ENCODE results near the gene CD300H.
"Not testable (repeated sequence)": the region's sequence is repeated elsewhere in the genome, so short reads cannot be mapped to it uniquely, and the experiment has no call there.

CD300H gene

GRCh38 chr17:74521701-74522201, 45.6 kb downstream of the CD300H start:
- no peaks in the 10 kb centered on the region for H3K4me1 ChIP-seq (ENCODE audit: control insufficient read depth in 2 of 2, insufficient read depth in 2 of 2, low read length in 2 of 2)
- H3K36me3 ChIP-seq (ENCODE audit: control insufficient read depth in 2 of 2, insufficient read depth in 2 of 2, low read length in 2 of 2): no peaks in the 10 kb centered on the region
- H3K4me3 ChIP-seq (ENCODE audit: low read length in 2 of 2): no peak overlapping the region
- peaks cover 0 to 3% of the 10 kb centered on the region in 2 donors for H3K27me3 ChIP-seq (ENCODE audit: control insufficient read depth in 2 of 2, insufficient read depth in 2 of 2, low read length in 2 of 2)
- no peak overlapping the region for H3K9ac ChIP-seq (ENCODE audit: low read depth in 1 of 2, low read length in 2 of 2)
- peaks cover 0 to 4% of the 10 kb centered on the region in 2 donors for H3K9me3 ChIP-seq (ENCODE audit: control insufficient read depth in 2 of 2, low read length in 2 of 2)
- H3K27ac ChIP-seq (ENCODE audit: low read depth in 2 of 2, low read length in 2 of 2): peak overlapping the region; percentile 59 to 63

GRCh38 chr17:74520790-74521480, 46.4 kb downstream of the CD300H start:
- Histone ChIP-seq H3K27me3 (ENCODE audit: control insufficient read depth in 2 of 2, insufficient read depth in 2 of 2, low read length in 2 of 2) (peaks cover 0 to 3% of the 10 kb centered on the region in 2 donors), H3K9me3 (ENCODE audit: control insufficient read depth in 2 of 2, low read length in 2 of 2) (peaks cover 0 to 4% of the 10 kb centered on the region in 2 donors), H3K4me1 (ENCODE audit: control insufficient read depth in 2 of 2, insufficient read depth in 2 of 2, low read length in 2 of 2) (no peaks in the 10 kb centered on the region), H3K36me3 (ENCODE audit: control insufficient read depth in 2 of 2, insufficient read depth in 2 of 2, low read length in 2 of 2) (no peaks in the 10 kb centered on the region), H3K4me3 (ENCODE audit: low read length in 2 of 2) (no peak overlapping the region), H3K9ac (ENCODE audit: low read depth in 1 of 2, low read length in 2 of 2) (no peak overlapping the region), H3K27ac (ENCODE audit: low read depth in 2 of 2, low read length in 2 of 2) (peak overlapping the region; percentile 59 to 63)

GRCh38 chr17:74520016-74520434, 47.3 kb downstream of the CD300H start:
- H3K4me3 ChIP-seq (ENCODE audit: low read length in 2 of 2): no peak overlapping the region
- H3K9me3 ChIP-seq (ENCODE audit: control insufficient read depth in 2 of 2, low read length in 2 of 2): peaks cover 0 to 4% of the 10 kb centered on the region in 2 donors
- H3K4me1 ChIP-seq (ENCODE audit: control insufficient read depth in 2 of 2, insufficient read depth in 2 of 2, low read length in 2 of 2): no peaks in the 10 kb centered on the region
- H3K9ac ChIP-seq (ENCODE audit: low read depth in 1 of 2, low read length in 2 of 2): no peak overlapping the region
- H3K27me3 ChIP-seq (ENCODE audit: control insufficient read depth in 2 of 2, insufficient read depth in 2 of 2, low read length in 2 of 2): peaks cover 0 to 3% of the 10 kb centered on the region in 2 donors
- H3K36me3 ChIP-seq (ENCODE audit: control insufficient read depth in 2 of 2, insufficient read depth in 2 of 2, low read length in 2 of 2): no peaks in the 10 kb centered on the region
- peak overlapping the region in 1 of 2 donors; percentile 63 for H3K27ac ChIP-seq (ENCODE audit: low read depth in 2 of 2, low read length in 2 of 2)

DNA sequence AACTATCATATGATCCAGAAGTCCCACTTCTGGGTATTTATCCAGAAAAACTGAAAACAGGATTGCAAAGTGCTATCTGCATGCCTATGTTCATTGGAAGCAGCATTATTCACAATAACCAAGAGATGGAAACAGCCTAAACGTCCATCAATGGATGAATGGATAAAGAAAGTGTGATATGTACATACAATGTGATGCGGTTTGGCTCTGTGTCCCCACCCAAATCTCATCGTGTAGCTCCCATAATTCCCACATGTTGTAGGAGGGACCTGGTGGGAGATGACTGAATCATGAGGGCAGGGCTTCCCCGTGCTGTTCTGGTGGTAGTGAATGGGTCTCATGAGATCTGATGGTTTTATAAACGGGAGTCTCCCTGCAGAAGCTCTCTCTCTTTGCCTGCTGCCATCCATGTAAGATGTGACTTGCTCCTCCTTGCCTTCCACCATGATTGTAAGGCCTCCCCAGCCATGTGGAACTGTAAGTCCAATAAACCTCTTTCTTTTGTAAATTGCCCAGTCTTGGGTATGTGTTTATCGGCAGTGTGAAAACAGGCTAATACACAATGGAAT, 48.8 kb downstream of the CD300H start:
- H3K27me3 ChIP-seq (ENCODE audit: control insufficient read depth in 2 of 2, insufficient read depth in 2 of 2, low read length in 2 of 2); H3K4me3 ChIP-seq (ENCODE audit: low read length in 2 of 2); H3K36me3 ChIP-seq (ENCODE audit: control insufficient read depth in 2 of 2, insufficient read depth in 2 of 2, low read length in 2 of 2); H3K9ac ChIP-seq (ENCODE audit: low read depth in 1 of 2, low read length in 2 of 2); H3K9me3 ChIP-seq (ENCODE audit: control insufficient read depth in 2 of 2, low read length in 2 of 2); H3K4me1 ChIP-seq (ENCODE audit: control insufficient read depth in 2 of 2, insufficient read depth in 2 of 2, low read length in 2 of 2); H3K27ac ChIP-seq (ENCODE audit: low read depth in 2 of 2, low read length in 2 of 2): not testable (repeated sequence)

- Histone ChIP-seq H3K27me3 (ENCODE audit: control insufficient read depth in 2 of 2, insufficient read depth in 2 of 2, low read length in 2 of 2) (no peaks in the 10 kb centered on the region), H3K4me3 (ENCODE audit: low read length in 2 of 2) (no peak overlapping the region), H3K9ac (ENCODE audit: low read depth in 1 of 2, low read length in 2 of 2) (no peak overlapping the region), H3K4me1 (ENCODE audit: control insufficient read depth in 2 of 2, insufficient read depth in 2 of 2, low read length in 2 of 2) (no peaks in the 10 kb centered on the region), H3K9me3 (ENCODE audit: control insufficient read depth in 2 of 2, low read length in 2 of 2) (peaks cover 0 to 4% of the 10 kb centered on the region in 2 donors), H3K36me3 (ENCODE audit: control insufficient read depth in 2 of 2, insufficient read depth in 2 of 2, low read length in 2 of 2) (no peaks in the 10 kb centered on the region), H3K27ac (ENCODE audit: low read depth in 2 of 2, low read length in 2 of 2) (no peak overlapping the region)
Observed at GRCh38 chr17:74516561-74517328, 50.6 kb downstream of the CD300H start.

DNA sequence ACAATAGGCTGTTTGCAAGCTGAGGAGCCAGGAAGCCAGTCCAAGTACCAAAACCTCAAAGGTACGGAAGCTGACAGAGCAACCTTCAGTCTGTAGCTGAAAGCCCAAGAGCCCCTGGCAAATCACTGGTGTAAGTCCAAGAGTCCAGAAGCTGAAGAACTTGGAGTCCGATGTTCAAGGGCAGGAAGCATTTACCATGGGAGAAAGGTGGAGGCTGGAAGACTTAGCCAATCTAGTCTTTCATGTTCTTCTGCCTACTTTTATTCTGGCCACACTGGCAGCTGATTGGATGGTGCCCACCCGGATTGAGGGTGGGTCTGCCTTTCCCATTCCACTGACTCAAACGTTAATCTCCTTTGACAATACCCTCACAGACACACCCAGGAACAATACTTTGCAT, 51.4 kb downstream of the CD300H start:
- no peaks in the 10 kb centered on the region for H3K27me3 ChIP-seq (ENCODE audit: control insufficient read depth in 2 of 2, insufficient read depth in 2 of 2, low read length in 2 of 2)
- no peaks in the 10 kb centered on the region for H3K4me1 ChIP-seq (ENCODE audit: control insufficient read depth in 2 of 2, insufficient read depth in 2 of 2, low read length in 2 of 2)
- H3K27ac ChIP-seq (ENCODE audit: low read depth in 2 of 2, low read length in 2 of 2): no peak overlapping the region
- peaks cover 0 to 4% of the 10 kb centered on the region in 2 donors for H3K9me3 ChIP-seq (ENCODE audit: control insufficient read depth in 2 of 2, low read length in 2 of 2)
- H3K4me3 ChIP-seq (ENCODE audit: low read length in 2 of 2): no peak overlapping the region
- no peaks in the 10 kb centered on the region for H3K36me3 ChIP-seq (ENCODE audit: control insufficient read depth in 2 of 2, insufficient read depth in 2 of 2, low read length in 2 of 2)
- no peak overlapping the region for H3K9ac ChIP-seq (ENCODE audit: low read depth in 1 of 2, low read length in 2 of 2)

- Histone ChIP-seq H3K9me3 (ENCODE audit: control insufficient read depth in 2 of 2, low read length in 2 of 2) (peaks cover 0 to 4% of the 10 kb centered on the region in 2 donors), H3K27me3 (ENCODE audit: control insufficient read depth in 2 of 2, insufficient read depth in 2 of 2, low read length in 2 of 2) (no peaks in the 10 kb centered on the region)
Observed at GRCh38 chr17:74514632-74515334, 52.5 kb downstream of the CD300H start.

GRCh38 chr17:74513987-74514631, 53.2 kb downstream of the CD300H start:
- no peaks in the 10 kb centered on the region for H3K27me3 ChIP-seq (ENCODE audit: control insufficient read depth in 2 of 2, insufficient read depth in 2 of 2, low read length in 2 of 2)
- H3K36me3 ChIP-seq (ENCODE audit: control insufficient read depth in 2 of 2, insufficient read depth in 2 of 2, low read length in 2 of 2): no peaks in the 10 kb centered on the region
- H3K4me3 ChIP-seq (ENCODE audit: low read length in 2 of 2): no peak overlapping the region
- H3K4me1 ChIP-seq (ENCODE audit: control insufficient read depth in 2 of 2, insufficient read depth in 2 of 2, low read length in 2 of 2): no peaks in the 10 kb centered on the region
- no peak overlapping the region for H3K27ac ChIP-seq (ENCODE audit: low read depth in 2 of 2, low read length in 2 of 2)
- no peak overlapping the region for H3K9ac ChIP-seq (ENCODE audit: low read depth in 1 of 2, low read length in 2 of 2)
- H3K9me3 ChIP-seq (ENCODE audit: control insufficient read depth in 2 of 2, low read length in 2 of 2): peaks cover 0 to 4% of the 10 kb centered on the region in 2 donors

More at GRCh38 chr17:74514632-74515334, 52.5 kb downstream of the CD300H start:
- Histone ChIP-seq H3K9ac (ENCODE audit: low read depth in 1 of 2, low read length in 2 of 2) (no peak overlapping the region), H3K4me1 (ENCODE audit: control insufficient read depth in 2 of 2, insufficient read depth in 2 of 2, low read length in 2 of 2) (no peaks in the 10 kb centered on the region), H3K36me3 (ENCODE audit: control insufficient read depth in 2 of 2, insufficient read depth in 2 of 2, low read length in 2 of 2) (no peaks in the 10 kb centered on the region), H3K4me3 (ENCODE audit: low read length in 2 of 2) (no peak overlapping the region), H3K27ac (ENCODE audit: low read depth in 2 of 2, low read length in 2 of 2) (no peak overlapping the region)

DNA sequence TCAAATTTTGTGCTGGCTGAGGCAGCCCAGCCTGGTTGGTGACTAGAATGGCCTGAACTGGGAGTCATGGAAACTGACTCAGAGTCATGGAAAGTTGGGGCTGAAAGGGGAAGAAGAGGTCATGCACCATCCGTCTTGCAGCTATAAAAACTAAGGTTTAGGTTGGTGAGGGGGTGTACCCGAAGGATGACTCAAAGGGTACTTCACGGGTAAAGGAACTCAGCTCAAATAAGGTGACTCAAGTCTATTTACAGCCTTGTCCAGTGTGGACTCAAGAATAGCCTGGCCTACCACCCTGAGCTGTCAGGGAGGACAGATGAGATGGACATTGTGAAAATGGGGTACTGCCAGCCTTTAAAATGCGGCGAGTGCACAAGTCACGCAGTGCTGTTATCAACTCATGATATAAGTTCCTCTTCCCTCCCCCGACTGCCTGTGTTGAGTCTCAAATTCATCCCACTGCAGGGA, 54.7 kb downstream of the CD300H start:
- Histone ChIP-seq H3K4me1 (ENCODE audit: control insufficient read depth in 2 of 2, insufficient read depth in 2 of 2, low read length in 2 of 2) (no peaks in the 10 kb centered on the region), H3K4me3 (ENCODE audit: low read length in 2 of 2) (no peak overlapping the region), H3K36me3 (ENCODE audit: control insufficient read depth in 2 of 2, insufficient read depth in 2 of 2, low read length in 2 of 2) (no peaks in the 10 kb centered on the region), H3K27me3 (ENCODE audit: control insufficient read depth in 2 of 2, insufficient read depth in 2 of 2, low read length in 2 of 2) (no peaks in the 10 kb centered on the region), H3K9me3 (ENCODE audit: control insufficient read depth in 2 of 2, low read length in 2 of 2) (peaks cover 0 to 4% of the 10 kb centered on the region in 2 donors), H3K27ac (ENCODE audit: low read depth in 2 of 2, low read length in 2 of 2) (peak overlapping the region in 1 of 2 donors; percentile 43), H3K9ac (ENCODE audit: low read depth in 1 of 2, low read length in 2 of 2) (no peak overlapping the region)

All from mucosa of rectum (tissue), 2 donors.